Endometrial microvascular endothelial cells (primary cell): Measurements from ENCODE around the gene GRIK1. TPM values are rescaled to one million over a fixed set of nuclear protein-coding genes. Genes with fewer than 3 reads are reported as not detected.

Source experiments
- in situ Hi-C: cut with HindIII; loops from 2 replicates; pipeline ENCODE4 v1.10.0; 2017; ENCODE audit warnings: low sequenced_read_pairs, low pct_unique_long_range_greater_than_20kb; ENCODE audit errors: inconsistent ontology term
- total RNA-seq: library from RNA; depleted of rRNA; stranded (reverse); fragments of >200 nt; gene quantifications from one replicate; pipeline ENCODE4 v1.2.3, GENCODE V29; 2015; ENCODE audit errors: inconsistent ontology term

The GRIK1 gene
- total RNA-seq, 1 donor from 2014 or later: not detected

- in situ Hi-C loops: no loop called here
These were observed 277.9 kb downstream of the GRIK1 start for GRCh38 chr21:29661672-29662442.

DNA sequence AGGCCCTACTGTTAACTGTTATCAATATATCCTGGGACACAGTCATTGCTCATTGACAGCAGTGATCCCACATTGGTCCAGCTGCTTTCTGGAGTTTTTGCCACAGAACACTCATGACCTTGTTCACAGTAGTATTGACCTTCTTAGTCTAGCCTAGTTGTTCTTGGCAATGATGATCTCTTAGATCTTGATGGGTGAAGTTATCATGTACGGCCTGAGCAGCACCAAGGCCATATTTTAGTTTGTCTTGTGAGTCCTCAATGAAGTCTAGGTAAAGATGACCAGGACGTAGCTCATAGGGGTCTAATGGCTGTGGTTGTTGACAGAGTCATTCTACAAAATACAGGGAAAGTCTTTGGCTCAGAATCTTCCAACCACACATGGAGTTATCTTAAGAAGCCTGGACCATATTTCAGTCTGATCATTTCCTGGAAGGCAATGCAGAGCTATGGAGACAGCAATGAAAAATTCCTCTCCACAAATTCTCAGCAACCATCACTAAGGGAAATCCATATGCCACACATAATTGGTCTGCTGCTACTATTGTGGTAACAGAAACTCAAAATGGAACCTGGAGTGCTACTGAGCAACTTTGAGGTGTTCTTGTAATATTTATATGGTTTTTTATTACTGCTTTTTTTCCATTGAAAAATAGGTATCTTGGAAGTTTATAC lies 279.6 kb downstream of the GRIK1 start:
- in situ Hi-C loops: no loop called here

DNA sequence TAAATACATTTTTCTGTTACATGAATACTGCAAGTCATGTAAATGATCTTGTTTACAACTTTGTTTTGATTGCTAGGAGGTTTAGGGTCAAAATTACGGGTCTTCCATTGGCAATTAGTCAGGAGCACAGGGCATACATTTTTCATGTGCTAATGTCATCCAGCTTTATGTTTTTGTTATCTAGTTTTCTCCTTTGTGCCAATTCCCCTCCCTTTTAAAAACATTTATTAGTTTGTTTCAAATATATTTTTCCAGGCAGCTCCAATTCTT lies 280.9 kb downstream of the GRIK1 start:
- in situ Hi-C loops: no loop called here

GRCh38 chr21:29658177-29658933 lies 281.4 kb downstream of the GRIK1 start:
- in situ Hi-C loops: no loop called here

GRCh38 chr21:29657240-29657989 lies 282.4 kb downstream of the GRIK1 start:
- in situ Hi-C loops: no loop called here

- in situ Hi-C loops: no loop called here
These were observed 283.1 kb downstream of the GRIK1 start for GRCh38 chr21:29656504-29657239.

DNA sequence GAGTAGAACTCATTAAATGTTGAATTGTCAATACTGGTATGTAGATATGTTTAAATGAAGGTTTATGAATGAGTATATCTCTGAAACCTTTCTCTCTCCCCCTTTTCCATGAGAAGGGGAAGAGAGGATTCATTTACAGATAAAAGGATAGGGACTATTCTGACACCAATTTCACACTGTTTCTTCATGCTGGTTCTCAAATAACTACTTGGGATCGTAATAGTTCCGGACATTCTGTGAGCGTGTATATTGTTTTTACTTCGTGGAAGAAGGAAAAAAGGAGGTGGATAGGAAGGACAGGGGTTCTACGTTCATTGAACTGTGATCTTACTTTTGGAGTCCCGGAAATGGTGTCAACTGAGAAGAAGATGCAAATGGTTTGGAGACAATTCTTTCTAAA lies 284.2 kb downstream of the GRIK1 start:
- in situ Hi-C loops: no loop called here

DNA sequence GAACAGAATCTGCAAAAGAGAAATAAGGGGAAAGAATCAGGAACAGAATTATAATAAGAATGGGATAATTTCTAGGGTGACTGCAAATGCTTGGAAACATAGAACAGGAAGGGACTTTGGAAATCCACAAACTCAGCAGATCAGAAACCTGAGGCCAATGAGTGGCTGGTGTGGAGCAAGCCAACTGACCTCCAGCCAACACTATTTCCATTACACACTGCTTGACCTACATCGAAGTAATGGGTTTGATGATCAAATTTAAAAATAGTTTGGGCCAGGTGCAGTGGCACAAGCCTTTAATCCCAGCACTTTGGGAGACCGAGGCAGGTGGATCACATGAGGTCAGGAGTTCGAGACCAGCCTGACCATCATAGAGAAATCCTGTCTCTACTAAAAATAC lies 284.9 kb downstream of the GRIK1 start:
- in situ Hi-C loops: no loop called here

GRCh38 chr21:29654203-29654602 lies 285.6 kb downstream of the GRIK1 start:
- in situ Hi-C loops: no loop called here

- in situ Hi-C loops: no loop called here
These were observed 289.2 kb downstream of the GRIK1 start for GRCh38 chr21:29650523-29651022.

DNA sequence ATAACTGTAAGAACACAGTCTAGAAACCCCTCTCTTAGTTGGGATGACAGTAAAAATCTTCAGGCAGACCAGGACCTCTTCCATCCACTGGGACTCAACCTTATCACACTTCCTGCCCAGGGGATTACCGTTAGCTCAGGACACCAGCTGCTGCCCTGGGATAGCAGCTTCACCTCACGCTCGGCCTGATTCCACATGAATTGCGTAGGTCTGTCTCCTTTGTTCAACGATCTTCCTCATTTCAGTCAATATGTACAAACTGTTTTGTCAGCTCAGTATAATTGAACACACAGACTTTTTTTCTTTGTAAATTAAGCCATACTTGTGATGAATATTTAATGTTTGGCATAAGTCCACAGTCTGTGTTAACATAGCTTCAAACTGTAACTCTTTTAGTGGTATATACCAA lies 290.4 kb downstream of the GRIK1 start:
- in situ Hi-C loops: no loop called here

DNA sequence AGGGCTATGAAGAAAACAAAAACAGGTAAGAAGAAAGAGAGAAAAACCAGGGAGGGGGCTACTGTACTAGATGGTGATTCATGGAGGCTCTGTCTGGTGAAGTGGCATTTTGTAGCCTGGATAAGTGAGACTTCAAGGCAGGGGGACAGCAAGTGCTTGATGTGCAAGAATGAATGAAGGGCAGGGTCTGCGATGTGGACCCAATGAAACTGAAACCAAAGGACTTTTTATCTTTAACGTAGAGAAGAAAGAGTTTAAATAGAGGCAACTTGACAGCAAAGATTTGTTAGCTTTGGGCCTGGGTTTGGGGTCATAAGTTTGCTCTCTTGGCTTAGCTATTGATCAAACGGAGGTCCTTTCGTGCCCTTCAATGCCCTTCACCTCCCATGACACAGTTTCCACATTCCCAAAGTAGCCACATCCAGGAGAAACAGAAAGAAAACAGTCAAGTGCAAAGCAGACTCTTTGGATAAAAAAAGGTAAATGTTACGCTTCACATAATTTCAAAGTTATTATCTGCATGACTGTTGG lies 291.0 kb downstream of the GRIK1 start:
- in situ Hi-C loops: no loop called here

- in situ Hi-C loops: no loop called here
These were observed 292.4 kb downstream of the GRIK1 start for GRCh38 chr21:29647353-29647781.

GRCh38 chr21:29645666-29646553 lies 293.9 kb downstream of the GRIK1 start:
- in situ Hi-C loops: no loop called here

GRCh38 chr21:29643289-29643688 lies 296.5 kb downstream of the GRIK1 start:
- in situ Hi-C loops: no loop called here

DNA sequence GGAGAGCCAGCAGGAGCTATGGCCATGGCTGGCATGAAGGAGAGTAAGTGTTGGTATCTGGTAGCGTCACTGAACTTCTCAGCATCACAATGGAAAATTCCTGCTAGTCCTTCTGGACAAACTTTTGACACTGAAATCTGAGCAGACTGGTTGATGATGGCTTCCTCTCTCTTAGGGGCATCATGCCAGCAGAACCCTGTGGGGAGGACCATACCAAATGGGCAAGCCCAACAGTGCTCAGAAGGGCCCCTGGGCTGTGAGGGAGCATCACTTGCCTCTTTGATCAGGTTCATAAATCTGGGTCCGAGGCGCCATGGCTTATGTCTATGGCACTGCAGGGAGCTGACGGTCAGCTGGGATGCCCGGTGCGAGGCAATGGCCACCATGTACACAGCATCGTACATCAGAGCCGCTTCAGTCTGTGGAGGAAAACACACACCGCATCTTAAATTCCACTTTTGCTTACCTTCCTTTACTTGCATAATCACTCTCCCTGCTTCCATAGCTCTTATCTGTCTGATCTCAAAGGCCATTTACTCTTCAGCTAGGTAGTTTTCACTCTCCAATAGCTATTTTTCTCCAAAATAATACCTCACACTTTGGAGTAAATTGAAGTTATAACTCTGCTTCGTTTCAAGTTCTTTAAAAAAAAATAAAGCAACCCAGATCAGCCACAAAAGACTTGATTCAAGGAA lies 297.1 kb downstream of the GRIK1 start:
- in situ Hi-C loops: no loop called here
